Mucosa of stomach (tissue), 1 donor: Measurements from ENCODE around the gene PUDP.

Experiments
- H3K27me3 ChIP-seq: one replicate; pipeline ENCODE4 v1.7.0; 2013; ENCODE audit warnings: mild to moderate bottlenecking, low read length; ENCODE audit not compliant: control insufficient read depth, insufficient read depth
- H3K36me3 ChIP-seq: one replicate; pipeline ENCODE4 v1.7.0; 2013; ENCODE audit warnings: low read length; ENCODE audit not compliant: control insufficient read depth, insufficient read depth
- H3K4me1 ChIP-seq: one replicate; pipeline ENCODE4 v1.7.0; 2013; ENCODE audit warnings: mild to moderate bottlenecking, low read length; ENCODE audit not compliant: control insufficient read depth, insufficient read depth
- H3K4me3 ChIP-seq: one replicate; pipeline ENCODE4 v1.7.0; 2013; ENCODE audit warnings: low read length
- H3K9ac ChIP-seq: one replicate; pipeline ENCODE4 v1.7.0; 2013; ENCODE audit warnings: mild to moderate bottlenecking, low read length, moderate library complexity
- H3K9me3 ChIP-seq: one replicate; pipeline ENCODE4 v1.7.0; 2013; ENCODE audit warnings: mild to moderate bottlenecking, low read length, moderate library complexity; ENCODE audit not compliant: control insufficient read depth
- donor health status: Pancreatic carcinoma.

PUDP gene

DNA sequence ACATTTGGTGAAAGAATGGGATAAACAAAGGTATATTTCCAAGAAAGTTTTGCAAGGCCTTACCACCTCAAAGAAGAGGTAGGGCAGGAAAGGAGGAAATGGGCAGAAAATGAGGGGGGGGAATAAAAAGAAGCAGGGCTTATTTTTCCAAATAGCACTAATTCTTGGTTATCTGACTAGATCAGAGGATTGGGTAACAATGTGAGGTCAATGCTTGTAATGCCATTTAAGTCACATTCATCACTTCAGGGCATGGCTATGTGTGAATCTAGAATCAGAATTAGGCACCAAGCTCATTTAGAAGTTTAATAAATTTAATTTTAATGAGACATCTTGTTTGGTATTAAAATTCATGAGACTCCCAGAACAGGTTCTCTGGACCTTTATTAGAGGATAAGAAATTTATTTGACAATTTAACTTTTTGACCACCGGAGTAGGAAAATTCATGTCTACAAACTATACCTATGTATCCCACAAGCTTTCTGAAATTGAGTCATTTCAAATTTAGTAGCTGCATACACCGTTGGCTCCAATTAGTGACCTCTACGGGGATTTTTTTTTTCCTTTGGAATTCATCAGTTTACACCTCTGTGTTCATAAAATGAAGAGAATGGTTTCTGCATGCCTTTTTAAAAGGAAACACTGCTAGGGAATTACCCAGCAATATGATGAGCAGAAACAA lies 1.8 kb downstream of the PUDP start:
- H3K9ac ChIP-seq, result no peak overlapping the region
- no peaks in the 10 kb centered on the region for H3K27me3 ChIP-seq
- H3K9me3 ChIP-seq, result no peaks in the 10 kb centered on the region
- H3K36me3 ChIP-seq, result no peaks in the 10 kb centered on the region
- H3K4me1 ChIP-seq, result peaks cover 5% of the 10 kb centered on the region
- no peak overlapping the region for H3K4me3 ChIP-seq

DNA sequence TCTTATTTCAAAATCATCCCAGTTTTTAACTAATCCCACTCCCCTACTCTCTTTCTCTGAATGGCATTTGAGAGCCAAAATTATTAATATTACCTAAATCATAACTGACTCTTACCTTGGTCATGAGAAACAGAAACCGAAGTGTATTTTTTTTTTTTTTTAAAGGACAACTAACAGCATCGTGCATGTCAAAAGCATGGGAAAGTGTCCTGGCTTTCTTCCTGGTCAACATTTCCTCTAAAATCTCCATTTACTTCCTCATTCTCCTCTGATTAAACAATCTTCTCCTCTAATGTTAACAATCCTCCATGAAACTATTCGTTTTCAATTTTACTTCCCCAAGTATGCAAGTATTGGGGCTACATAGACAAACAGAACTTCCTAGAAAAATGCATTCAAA lies 2.5 kb downstream of the PUDP start:
- Histone ChIP-seq H3K9me3 (no peaks in the 10 kb centered on the region), H3K4me3 (no peak overlapping the region), H3K4me1 (peaks cover 5% of the 10 kb centered on the region), H3K36me3 (no peaks in the 10 kb centered on the region), H3K27me3 (no peaks in the 10 kb centered on the region), H3K9ac (no peak overlapping the region)

DNA sequence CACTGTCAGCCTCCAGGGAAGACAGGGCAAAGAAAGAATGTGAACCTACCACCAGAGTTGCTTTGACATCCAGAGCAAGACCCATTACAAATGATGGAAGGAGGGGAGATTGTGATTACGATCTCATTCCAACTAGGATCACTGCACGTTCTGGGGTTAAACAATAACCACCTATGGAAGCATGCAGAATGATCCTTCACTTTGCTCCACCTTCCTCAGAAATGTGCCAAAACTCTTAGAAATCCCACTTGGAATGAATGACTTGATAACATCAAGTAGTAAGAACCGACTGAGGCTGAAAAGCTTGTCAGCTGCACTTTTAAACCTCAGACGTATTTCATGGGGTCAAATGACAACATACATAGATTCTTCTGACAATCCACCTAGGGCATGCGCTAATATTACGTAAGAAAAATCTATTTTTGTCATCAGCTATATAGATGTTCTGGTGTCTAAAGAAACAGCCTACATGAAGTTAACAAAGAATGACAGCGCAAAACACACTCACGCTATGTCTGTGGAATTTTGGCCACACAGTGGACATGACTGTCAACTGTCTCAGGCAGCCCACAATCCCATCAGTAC lies 3.9 kb downstream of the PUDP start:
- Histone ChIP-seq H3K9ac (no peak overlapping the region), H3K27me3 (no peaks in the 10 kb centered on the region), H3K36me3 (no peaks in the 10 kb centered on the region)

DNA sequence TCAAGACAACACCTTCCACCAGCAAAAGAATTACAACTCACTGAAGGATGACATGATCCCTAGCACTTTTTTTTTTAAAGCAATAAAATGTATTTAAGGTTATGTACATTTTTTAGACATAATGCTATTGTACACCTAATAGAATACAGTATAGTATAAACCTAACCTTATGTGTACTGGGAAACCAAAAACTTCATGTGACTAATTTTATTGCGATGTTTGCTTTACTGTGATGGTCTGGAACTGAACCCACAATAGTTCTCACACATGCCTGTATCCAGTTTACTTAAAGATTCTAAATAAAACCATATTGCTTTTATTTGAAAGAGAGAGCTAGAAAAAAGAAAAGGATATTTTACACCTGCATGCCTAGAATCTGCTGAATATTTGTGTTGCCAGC lies 4.9 kb downstream of the PUDP start:
- Histone ChIP-seq H3K36me3 (no peaks in the 10 kb centered on the region), H3K4me3 (no peak overlapping the region), H3K9me3 (no peaks in the 10 kb centered on the region), H3K9ac (no peak overlapping the region), H3K27me3 (no peaks in the 10 kb centered on the region), H3K4me1 (peaks cover 5% of the 10 kb centered on the region)

More for the DNA sequence above, 3.9 kb downstream of the PUDP start:
- Histone ChIP-seq H3K4me1 (peaks cover 5% of the 10 kb centered on the region), H3K9me3 (no peaks in the 10 kb centered on the region), H3K4me3 (no peak overlapping the region)

DNA sequence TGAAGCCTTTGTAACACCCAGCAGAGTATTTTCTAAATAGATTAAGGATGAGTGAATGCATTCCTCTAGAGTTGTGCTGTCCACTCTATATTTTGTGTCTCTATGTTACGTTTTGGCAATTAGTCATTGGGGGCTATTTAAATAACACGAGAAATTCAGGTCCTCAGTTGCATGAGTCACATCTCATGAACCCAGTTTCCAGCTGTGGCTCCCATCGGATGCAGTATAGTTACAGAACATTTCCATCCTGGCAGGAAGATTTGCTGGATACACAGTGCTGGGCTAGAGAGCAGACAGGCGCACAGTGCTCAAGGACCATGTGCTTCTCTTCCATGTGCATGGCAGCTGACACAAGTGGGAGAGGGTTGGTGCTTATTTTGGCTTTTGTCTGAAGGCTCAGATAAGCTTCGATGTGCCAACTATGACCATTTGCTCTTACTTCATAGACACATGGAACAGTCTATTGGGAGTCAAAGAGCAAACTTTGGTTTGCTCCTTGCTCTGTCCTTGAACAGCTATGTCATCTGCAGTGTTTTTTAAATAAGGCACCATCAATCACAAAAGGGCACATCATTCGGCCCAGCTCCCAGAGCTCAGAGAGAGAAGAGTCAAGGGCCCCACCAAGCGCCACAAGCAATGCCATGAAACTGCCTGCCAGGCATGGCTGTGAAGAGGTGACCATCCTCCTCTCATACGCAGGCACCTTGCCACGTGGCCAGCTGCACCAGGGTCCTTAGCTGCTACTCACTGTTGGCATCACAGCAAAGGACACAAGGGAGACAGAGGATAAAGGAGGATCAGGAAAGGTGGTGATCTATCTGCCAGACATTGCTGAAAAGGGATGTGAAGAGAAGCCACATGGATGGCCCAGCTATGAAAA lies 8.5 kb downstream of the PUDP start:
- no peak overlapping the region for H3K9ac ChIP-seq
- no peaks in the 10 kb centered on the region for H3K36me3 ChIP-seq
- H3K27me3 ChIP-seq, result no peaks in the 10 kb centered on the region
- H3K4me1 ChIP-seq, result no peaks in the 10 kb centered on the region
- H3K4me3 ChIP-seq, result no peak overlapping the region
- H3K9me3 ChIP-seq, result no peaks in the 10 kb centered on the region

DNA sequence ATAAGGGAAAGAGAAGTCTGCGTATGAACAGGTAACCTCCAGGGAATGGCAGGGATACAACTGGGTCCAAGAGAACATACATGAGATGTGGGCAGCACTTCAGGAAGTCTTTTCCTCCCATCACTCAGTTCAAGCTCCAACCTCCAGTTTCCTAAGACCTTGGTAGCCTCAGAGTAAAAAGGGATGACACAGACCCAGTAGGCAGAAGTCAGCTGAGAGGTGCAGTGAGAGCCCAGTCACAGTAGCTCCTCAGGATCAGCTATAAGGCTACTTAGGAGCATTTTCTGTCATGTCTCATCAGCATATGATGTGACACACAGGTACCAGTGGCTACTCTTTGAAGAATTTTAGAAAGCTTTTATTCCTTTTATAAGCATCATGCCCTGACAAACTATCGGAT lies 13.0 kb downstream of the PUDP start:
- no peak overlapping the region for H3K4me3 ChIP-seq
- H3K9ac ChIP-seq, result no peak overlapping the region
- H3K4me1 ChIP-seq, result peaks cover 32% of the 10 kb centered on the region
- H3K27me3 ChIP-seq, result no peaks in the 10 kb centered on the region
- H3K36me3 ChIP-seq, result no peaks in the 10 kb centered on the region
- no peaks in the 10 kb centered on the region for H3K9me3 ChIP-seq

DNA sequence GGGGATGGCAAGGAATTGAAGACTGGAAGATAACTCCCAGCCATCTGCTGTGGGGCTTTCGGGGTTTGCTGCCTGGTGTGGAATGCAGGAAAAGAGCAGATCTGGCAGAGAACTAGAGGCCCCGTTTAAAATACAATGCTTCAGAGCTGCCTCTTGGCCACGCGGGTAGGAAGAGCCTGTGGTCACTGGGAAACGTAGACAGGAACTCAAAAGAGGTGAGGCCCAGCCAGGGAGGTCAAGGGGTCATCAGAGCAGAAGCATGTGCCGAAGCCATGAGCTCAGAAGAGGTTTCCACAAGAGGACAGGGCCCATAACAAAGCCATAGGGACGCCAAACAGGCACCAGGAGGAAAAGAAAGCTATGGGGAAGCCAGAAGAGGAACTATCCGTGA lies 14.9 kb downstream of the PUDP start:
- Histone ChIP-seq H3K4me3 (no peak overlapping the region), H3K9ac (peak overlapping the region; percentile 43), H3K4me1 (peaks cover 36% of the 10 kb centered on the region), H3K27me3 (no peaks in the 10 kb centered on the region), H3K9me3 (no peaks in the 10 kb centered on the region), H3K36me3 (no peaks in the 10 kb centered on the region)

DNA sequence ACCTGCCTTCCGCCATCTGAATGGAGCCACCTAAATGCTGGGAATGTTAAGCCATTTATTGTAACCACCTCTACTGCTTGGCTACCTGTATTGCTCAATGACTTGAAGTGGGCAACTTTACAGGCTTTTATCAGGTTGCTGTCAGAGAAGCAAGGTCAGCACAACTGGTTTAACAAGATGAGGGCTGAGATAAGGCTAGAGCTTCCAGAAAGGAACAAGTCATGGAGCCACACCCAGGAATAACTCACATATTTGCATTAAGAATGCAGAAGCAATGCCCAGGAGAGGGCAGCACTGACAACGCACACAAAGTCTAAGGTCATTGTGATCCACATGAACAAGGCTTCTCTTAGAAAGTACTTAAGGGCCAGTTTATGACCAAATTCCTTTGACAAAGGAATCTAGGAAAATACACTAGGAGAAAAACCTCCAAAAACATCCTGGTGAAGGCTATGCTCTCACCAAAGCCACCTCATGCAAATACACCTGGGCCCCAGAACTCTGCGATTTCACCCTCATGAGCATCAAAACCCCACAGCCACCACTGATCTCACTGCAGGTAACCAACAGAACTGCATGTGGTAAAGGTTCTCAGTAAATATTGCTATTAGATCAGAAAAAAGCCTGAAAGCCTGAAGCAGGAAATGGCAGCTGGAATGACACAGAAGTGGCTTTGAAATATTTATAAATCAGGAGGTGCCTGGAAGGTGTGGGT lies 15.5 kb downstream of the PUDP start:
- no peaks in the 10 kb centered on the region for H3K9me3 ChIP-seq
- no peaks in the 10 kb centered on the region for H3K27me3 ChIP-seq
- no peak overlapping the region for H3K4me3 ChIP-seq
- peak overlapping the region; percentile 43 for H3K9ac ChIP-seq
- no peaks in the 10 kb centered on the region for H3K36me3 ChIP-seq
- H3K4me1 ChIP-seq, result peaks cover 36% of the 10 kb centered on the region

DNA sequence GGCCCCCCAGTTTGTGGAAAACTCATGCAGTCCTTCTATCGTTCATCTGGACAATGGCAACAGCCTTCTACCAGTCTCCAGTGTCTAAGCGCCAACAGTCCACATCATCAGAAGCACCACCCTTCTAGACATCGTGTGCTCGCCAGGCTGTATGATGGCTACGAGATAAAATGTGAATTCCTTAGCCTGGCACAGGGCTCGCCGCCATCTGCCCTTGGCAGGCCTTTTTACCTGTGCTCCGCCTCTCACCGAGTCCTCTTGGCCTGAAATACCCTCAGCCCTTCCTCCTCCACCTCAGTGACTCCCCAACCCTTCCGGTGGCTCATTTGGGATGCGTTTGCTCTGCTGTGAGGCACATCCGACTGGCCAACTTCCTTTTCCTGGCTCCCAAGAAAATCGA lies 16.3 kb downstream of the PUDP start:
- no peak overlapping the region for H3K9ac ChIP-seq
- H3K4me3 ChIP-seq, result no peak overlapping the region
- peaks cover 40% of the 10 kb centered on the region for H3K4me1 ChIP-seq
- no peaks in the 10 kb centered on the region for H3K27me3 ChIP-seq
- H3K36me3 ChIP-seq, result no peaks in the 10 kb centered on the region
- no peaks in the 10 kb centered on the region for H3K9me3 ChIP-seq

DNA sequence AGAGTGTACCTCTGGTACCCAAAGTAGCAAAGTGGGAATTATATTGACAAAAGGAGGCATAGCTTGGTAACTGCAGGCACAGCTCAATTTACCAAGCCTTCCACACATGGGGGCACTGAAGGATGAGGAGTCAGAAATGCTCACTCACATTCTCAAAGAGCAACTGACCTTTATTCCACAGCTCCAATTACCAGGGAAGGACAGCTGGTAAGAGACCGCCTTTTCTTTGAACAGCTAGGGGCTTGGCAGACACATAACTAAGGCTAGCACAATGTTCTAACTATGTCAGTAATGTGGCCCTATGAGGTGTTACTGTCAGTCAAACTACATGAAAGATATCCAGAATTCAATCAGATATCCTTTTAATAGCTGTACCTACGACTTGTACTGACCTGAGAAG lies 20.9 kb downstream of the PUDP start:
- Histone ChIP-seq H3K36me3 (no peaks in the 10 kb centered on the region), H3K9ac (no peak overlapping the region), H3K4me1 (peaks cover 24% of the 10 kb centered on the region), H3K9me3 (no peaks in the 10 kb centered on the region), H3K27me3 (no peaks in the 10 kb centered on the region), H3K4me3 (no peak overlapping the region)

DNA sequence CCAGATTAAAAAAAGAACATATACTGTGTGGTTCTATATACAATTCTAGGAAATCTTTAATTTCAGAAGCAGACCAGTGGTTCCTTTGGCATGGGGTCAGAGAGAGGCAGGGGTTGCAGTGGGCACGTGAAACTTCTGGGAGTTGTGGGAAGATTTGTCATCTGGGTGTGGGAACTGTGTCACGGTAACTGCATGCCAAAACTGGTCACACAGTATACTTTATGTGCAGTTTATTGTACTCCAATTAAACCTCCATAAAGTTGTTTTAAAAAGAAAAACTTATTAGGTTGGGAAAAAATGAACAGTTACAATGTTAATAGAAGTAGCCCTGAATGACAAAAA lies 27.1 kb downstream of the PUDP start:
- Histone ChIP-seq H3K4me3 (no peak overlapping the region), H3K9ac (peak overlapping the region; percentile 15), H3K9me3 (no peaks in the 10 kb centered on the region), H3K27me3 (no peaks in the 10 kb centered on the region), H3K36me3 (no peaks in the 10 kb centered on the region), H3K4me1 (peaks cover 30% of the 10 kb centered on the region)
